Adrenal gland (tissue), 5 donors: ENCODE data around the gene FAM170B.

Experiments used
- CTCF ChIP-seq, 6 experiments: fragments of 450-650 bp in 4 of 6; fragments of 200-600 bp in 2 of 6; sonication (generic) in 1 of 6; IDR thresholded peaks; 1 replicate in 5 of 6; 2 replicates in 1 of 6; pipeline versions ENCODE4 v1.5.1 to v1.8.0; 2016 to 2021; ENCODE audit warnings: antibody characterized with exemption in 6 of 6, mild to moderate bottlenecking in 2 of 6, moderate library complexity in 1 of 6
- POLR2A ChIP-seq, 2 donors: fragments of 450-650 bp; IDR thresholded peaks; one replicate each; pipeline ENCODE4 v1.6.1; 2017; ENCODE audit warnings: antibody characterized with exemption in 2 of 2, mild to moderate bottlenecking in 2 of 2, moderate library complexity in 1 of 2
- donor health status: DM: no; HTN: no; CAD: no.

GRCh38 chr10:49123981-49124950 is 9.6 kb downstream of the FAM170B start:
- TF ChIP-seq CTCF (IDR thresholded peaks at IDR 0.05) = no peak
- no peak for TF ChIP-seq POLR2A (IDR thresholded peaks at IDR 0.05)
